Activated naive CD4-positive, alpha-beta T cell treated with anti-CD3 and anti-CD28 coated beads, Interleukin-2, amount 50 U/mL, for 16 hours (primary cell): ENCODE results near the gene PZP.

Experiments
- DNase-seq: peaks from one replicate; pipeline ENCODE4 v3.0.0-alpha.2; 2020

Gene PZP

GRCh38 chr12:9099552-9100190 is 108.5 kb downstream of the PZP start:
- no peak for DNase-seq
